Neural cell (in vitro differentiated cells): ENCODE results near the gene NIPSNAP2. TPM values are rescaled to one million over a fixed set of nuclear protein-coding genes. Genes with fewer than 3 reads are reported as not detected.

Experiments used
- H2AFZ ChIP-seq: fragments of 200-600, 300-800 bp; sonication (generic), shearing (Covaris generic); 2 replicates; pipeline ENCODE4 v1.6.0; 2014; ENCODE audit warnings: low read depth, mild to moderate bottlenecking, antibody characterized with exemption, low read length, moderate library complexity
- H3F3A ChIP-seq: fragments of 200-600 bp; shearing (Covaris generic); 2 replicates; pipeline ENCODE4 v1.6.1; 2016; ENCODE audit warnings: mild to moderate bottlenecking, moderate library complexity, mixed read lengths, antibody characterized with exemption, low read length; ENCODE audit not compliant: insufficient read depth, poor library complexity, severe bottlenecking
- H3K27ac ChIP-seq: fragments of 200-600, 300-800 bp; sonication (generic), shearing (Covaris generic); 2 replicates; pipeline ENCODE4 v1.5.1; 2014; ENCODE audit warnings: mild to moderate bottlenecking, low read length, moderate library complexity
- H3K27me3 ChIP-seq: fragments of 300-800, 200-600 bp; sonication (generic), shearing (Covaris generic); 2 replicates; pipeline ENCODE4 v1.6.0; 2014; ENCODE audit warnings: mild to moderate bottlenecking, low read depth, low read length, moderate library complexity; ENCODE audit not compliant: insufficient read depth
- H3K36me3 ChIP-seq: fragments of 300-800, 200-600 bp; sonication (generic), shearing (Covaris generic); 2 replicates; pipeline ENCODE4 v1.5.1; 2014; ENCODE audit warnings: mild to moderate bottlenecking, antibody characterized with exemption, low read length, moderate library complexity; ENCODE audit not compliant: insufficient read depth
- H3K4me2 ChIP-seq: fragments of 300-800, 200-600 bp; sonication (generic), shearing (Covaris generic); 2 replicates; pipeline ENCODE4 v1.6.0; 2014; ENCODE audit warnings: mild to moderate bottlenecking, low read length
- H3K4me3 ChIP-seq: fragments of 300-800, 200-600 bp; sonication (generic), shearing (Covaris generic); 2 replicates; pipeline ENCODE4 v1.5.1; 2014; ENCODE audit warnings: mild to moderate bottlenecking, low read length, moderate library complexity
- H3K79me2 ChIP-seq: fragments of 200-600 bp; shearing (Covaris generic); replicated peaks from 2 replicates; pipeline ENCODE4 v1.6.0; 2014; ENCODE audit warnings: mild to moderate bottlenecking, low read length, moderate library complexity; ENCODE audit not compliant: insufficient read depth
- H3K9ac ChIP-seq: fragments of 300-800, 200-600 bp; sonication (generic), shearing (Covaris generic); 2 replicates; pipeline ENCODE4 v1.6.1; 2016; ENCODE audit warnings: mild to moderate bottlenecking, low read length, mixed read lengths
- H3K9me2 ChIP-seq: fragments of 200-600 bp; shearing (Covaris generic); 2 replicates; pipeline ENCODE4 v1.6.1; 2016; ENCODE audit warnings: mild to moderate bottlenecking, low read length, mixed read lengths; ENCODE audit not compliant: insufficient read depth
- H3K9me3 ChIP-seq: fragments of 200-600, 300-800 bp; sonication (generic), shearing (Covaris generic); 2 replicates; pipeline ENCODE4 v1.6.1; 2016; ENCODE audit warnings: mild to moderate bottlenecking, mixed run types, low read length, moderate library complexity, mixed read lengths
- H4K20me1 ChIP-seq: fragments of 200-600 bp; shearing (Covaris generic); 2 replicates; pipeline ENCODE4 v1.6.1; 2016; ENCODE audit warnings: mild to moderate bottlenecking, mixed run types; ENCODE audit not compliant: insufficient read depth
- EP300 ChIP-seq: fragments of 450-650 bp; conservative IDR thresholded peaks from 2 replicates; pipeline ENCODE4 v1.6.1; 2014; ENCODE audit warnings: antibody characterized with exemption, mild to moderate bottlenecking, moderate library complexity; ENCODE audit not compliant: poor library complexity, severe bottlenecking
- EZH2 ChIP-seq: fragments of 200-600, 300-800 bp; shearing (Covaris generic), sonication (generic); IDR thresholded peaks from 2 replicates; pipeline ENCODE4 v1.6.1; 2014; ENCODE audit warnings: antibody characterized with exemption, low read length, borderline replicate concordance, mild to moderate bottlenecking; ENCODE audit not compliant: insufficient read depth, poor library complexity, severe bottlenecking
- MXI1 ChIP-seq: fragments of 450-650 bp; conservative IDR thresholded peaks from 2 replicates; pipeline ENCODE4 v1.6.1; 2014; ENCODE audit warnings: antibody characterized with exemption, mild to moderate bottlenecking; ENCODE audit not compliant: poor library complexity, severe bottlenecking
- POLR2AphosphoS5 ChIP-seq: IDR thresholded peaks from 2 replicates; pipeline ENCODE4 v1.6.1; 2012
- RAD21 ChIP-seq: fragments of 450-650 bp; conservative IDR thresholded peaks from 2 replicates; pipeline ENCODE4 v1.6.1; 2014; ENCODE audit warnings: antibody characterized with exemption, mild to moderate bottlenecking, moderate library complexity
- REST ChIP-seq: IDR thresholded peaks from 2 replicates; pipeline ENCODE4 v1.6.1; 2012; ENCODE audit warnings: borderline replicate concordance
- SMC3 ChIP-seq: fragments of 450-650 bp; conservative IDR thresholded peaks from 2 replicates; pipeline ENCODE4 v1.6.1; 2014; ENCODE audit warnings: antibody characterized with exemption, mild to moderate bottlenecking, moderate library complexity; ENCODE audit not compliant: poor library complexity
- TAF1 ChIP-seq: IDR thresholded peaks from 2 replicates; pipeline ENCODE4 v1.6.1; 2012; ENCODE audit warnings: low read depth
- polyA plus RNA-seq: library from polyadenylated mRNA; depleted of rRNA; stranded (reverse); fragments of >200 nt; gene quantifications from 2 replicates; pipeline ENCODE4 v1.2.3, GENCODE V29; 2014
- TF ChIP-seq, protein P1 (sequence below): fragments of 450-650 bp; IDR thresholded peaks from 2 replicates; pipeline ENCODE4 v1.5.1; 2014; ENCODE audit warnings: antibody characterized with exemption, mild to moderate bottlenecking, moderate library complexity; ENCODE audit not compliant: poor library complexity, severe bottlenecking

NIPSNAP2 gene
- polyA plus RNA-seq, 1 donor from 2014 or later, result 87.0 TPM

- H3K27ac ChIP-seq, result no peak overlapping the region
- H3K4me2 ChIP-seq, result no peak overlapping the region
- no peaks in the 10 kb centered on the region for H3K36me3 ChIP-seq
- H3K79me2 ChIP-seq, result peaks cover 48% of the 10 kb centered on the region
- TF ChIP-seq SMC3 (no peak), POLR2AphosphoS5 (no peak), REST (no peak), EP300 (no peak), RAD21 (no peak), MXI1 (no peak)
- TF ChIP-seq, protein P1, sequence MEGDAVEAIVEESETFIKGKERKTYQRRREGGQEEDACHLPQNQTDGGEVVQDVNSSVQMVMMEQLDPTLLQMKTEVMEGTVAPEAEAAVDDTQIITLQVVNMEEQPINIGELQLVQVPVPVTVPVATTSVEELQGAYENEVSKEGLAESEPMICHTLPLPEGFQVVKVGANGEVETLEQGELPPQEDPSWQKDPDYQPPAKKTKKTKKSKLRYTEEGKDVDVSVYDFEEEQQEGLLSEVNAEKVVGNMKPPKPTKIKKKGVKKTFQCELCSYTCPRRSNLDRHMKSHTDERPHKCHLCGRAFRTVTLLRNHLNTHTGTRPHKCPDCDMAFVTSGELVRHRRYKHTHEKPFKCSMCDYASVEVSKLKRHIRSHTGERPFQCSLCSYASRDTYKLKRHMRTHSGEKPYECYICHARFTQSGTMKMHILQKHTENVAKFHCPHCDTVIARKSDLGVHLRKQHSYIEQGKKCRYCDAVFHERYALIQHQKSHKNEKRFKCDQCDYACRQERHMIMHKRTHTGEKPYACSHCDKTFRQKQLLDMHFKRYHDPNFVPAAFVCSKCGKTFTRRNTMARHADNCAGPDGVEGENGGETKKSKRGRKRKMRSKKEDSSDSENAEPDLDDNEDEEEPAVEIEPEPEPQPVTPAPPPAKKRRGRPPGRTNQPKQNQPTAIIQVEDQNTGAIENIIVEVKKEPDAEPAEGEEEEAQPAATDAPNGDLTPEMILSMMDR, result no peak
- H3K9ac ChIP-seq, result no peak overlapping the region
- no peak overlapping the region for H3K4me3 ChIP-seq
- H3K9me3 ChIP-seq, result peaks cover 3% of the 10 kb centered on the region
- H3K9me2 ChIP-seq, result no peaks in the 10 kb centered on the region
- H4K20me1 ChIP-seq, result no peaks in the 10 kb centered on the region
- no peaks in the 10 kb centered on the region for H3F3A ChIP-seq
- no peaks in the 10 kb centered on the region for H3K27me3 ChIP-seq
- no peak overlapping the region for H2AFZ ChIP-seq
Observed at GRCh38 chr7:55966851-55967250, 2.5 kb downstream of the NIPSNAP2 start.

DNA sequence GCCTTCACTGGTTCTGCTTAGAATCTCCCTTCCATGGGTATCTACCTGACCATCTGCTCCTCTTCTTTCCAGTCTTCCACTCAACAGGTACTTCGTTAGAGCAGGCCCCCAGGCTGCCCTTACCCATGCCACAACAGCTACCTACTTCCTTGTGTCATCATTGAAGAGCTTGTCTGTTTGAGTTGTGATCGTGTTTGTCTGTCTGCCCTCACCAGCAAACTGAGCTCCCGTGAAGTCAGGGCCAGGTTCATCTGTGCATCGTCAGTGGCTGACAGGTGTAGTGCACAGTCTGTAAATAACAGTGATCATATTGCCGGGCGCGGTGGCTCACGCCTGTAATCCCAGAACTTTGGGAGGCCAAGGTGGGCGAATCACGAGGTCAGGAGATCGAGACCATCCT lies 5.0 kb downstream of the NIPSNAP2 start:
- no peaks in the 10 kb centered on the region for H4K20me1 ChIP-seq

More for the DNA sequence above, 5.0 kb downstream of the NIPSNAP2 start:
- no peak overlapping the region for H3K4me2 ChIP-seq
- H3K9ac ChIP-seq, result no peak overlapping the region
- TF ChIP-seq REST (no peak), MXI1 (no peak), EP300 (no peak), POLR2AphosphoS5 (no peak), EZH2 (no peak), SMC3 (no peak), TAF1 (no peak), RAD21 (no peak)
- TF ChIP-seq, protein P1, result no peak
- H3K4me3 ChIP-seq, result no peak overlapping the region
- no peaks in the 10 kb centered on the region for H3K9me2 ChIP-seq
- peaks cover 3% of the 10 kb centered on the region for H3K9me3 ChIP-seq
- no peak overlapping the region for H3K27ac ChIP-seq
- no peaks in the 10 kb centered on the region for H3K36me3 ChIP-seq
- no peaks in the 10 kb centered on the region for H3F3A ChIP-seq
- no peaks in the 10 kb centered on the region for H3K27me3 ChIP-seq
- peaks cover 46% of the 10 kb centered on the region for H3K79me2 ChIP-seq
- no peak overlapping the region for H2AFZ ChIP-seq
